G401 (cell line): ENCODE results near the gene ZKSCAN2. TPM values are rescaled to one million over a fixed set of nuclear protein-coding genes. Genes with fewer than 3 reads are reported as not detected.

Source experiments
- DNase-seq: peaks from one replicate; pipeline ENCODE4 v3.0.0-alpha.2; 2015; ENCODE audit warnings: low spot score
- in situ Hi-C: cut with HindIII; loops from 2 replicates; pipeline ENCODE4 v1.10.0; 2016; ENCODE audit warnings: low sequenced_read_pairs, mixed read lengths
- total RNA-seq: library from RNA; depleted of rRNA; stranded (reverse); fragments of >200 nt; shearing (Covaris generic); gene quantifications from 2 replicates; pipeline ENCODE4 v1.2.3, GENCODE V29; 2014; rRNA removed

Gene ZKSCAN2
- 13.5 and 22.9 TPM in 2 replicates for total RNA-seq

- peak; percentile 88 for DNase-seq
- in situ Hi-C loops = no loop called here
Measured at GRCh38 chr16:25257470-25257955, at the start of gene ZKSCAN2. Gene ZKSCAN2 (minus strand): TSS chr16:25257845. CDS start chr16:25257127, 718 bp downstream.

GRCh38 chr16:25299792-25300590 lies 42.3 kb upstream of the ZKSCAN2 start:
- in situ Hi-C loops = no loop called here
- DNase-seq = no peak

DNA sequence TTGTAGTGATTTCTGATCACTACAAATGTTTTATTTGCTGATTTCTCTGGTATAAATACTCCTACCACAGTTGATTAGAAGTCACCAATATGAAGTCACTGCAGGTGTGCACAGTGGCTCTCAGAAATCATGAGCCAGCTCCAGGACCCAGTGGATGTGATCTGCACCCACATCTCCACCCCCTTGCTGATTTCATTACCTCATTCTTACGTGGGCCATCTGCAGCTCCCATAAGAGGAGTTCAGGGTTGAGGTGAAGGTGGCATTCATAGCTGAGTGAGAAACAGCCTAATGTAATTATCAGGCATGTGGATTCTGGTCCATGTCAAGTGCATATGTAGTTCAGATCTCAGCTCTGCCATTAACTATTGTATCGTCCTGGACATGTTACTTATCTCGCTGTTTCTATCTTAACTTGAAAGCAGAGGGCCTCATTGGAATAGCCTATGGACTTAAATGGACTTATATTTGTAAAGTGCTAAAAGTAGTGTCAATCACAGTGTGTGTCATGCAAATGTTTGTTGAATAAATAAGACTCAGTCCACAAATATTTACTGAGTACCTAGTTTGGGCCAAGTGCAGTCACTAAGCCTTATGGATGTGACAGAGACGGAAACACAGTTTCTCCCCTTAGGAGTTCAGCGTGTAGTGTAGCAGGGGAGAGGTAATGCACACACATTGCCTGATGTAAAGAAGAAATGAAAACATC lies 40.7 kb upstream of the ZKSCAN2 start:
- in situ Hi-C loops = no loop called here
- no peak for DNase-seq

- in situ Hi-C loops = no loop called here
- DNase-seq = no peak
Measured at GRCh38 chr16:25297151-25297787, 39.6 kb upstream of the ZKSCAN2 start.

DNA sequence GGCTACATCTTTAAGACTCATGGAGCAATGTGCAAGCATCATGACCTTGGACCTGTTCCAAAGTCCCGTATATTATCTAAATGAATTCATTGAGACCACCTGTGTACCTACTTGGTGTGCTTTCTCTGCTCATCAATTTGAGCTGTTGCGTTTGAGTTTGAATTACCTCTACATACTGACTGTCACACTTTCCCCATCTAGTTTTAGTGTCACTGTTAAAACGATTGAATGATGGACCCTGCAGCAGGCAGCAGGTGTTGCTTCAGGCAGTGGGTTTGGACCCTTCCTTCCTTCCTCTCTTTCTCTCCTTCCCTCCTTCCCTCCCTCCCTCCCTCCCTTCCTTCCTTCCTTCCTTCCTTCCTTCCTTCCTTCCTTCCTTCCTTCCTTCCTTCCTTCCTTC lies 33.9 kb upstream of the ZKSCAN2 start:
- no peak for DNase-seq
- in situ Hi-C loops = no loop called here

- DNase-seq = no peak
- in situ Hi-C loops = no loop called here
Measured at GRCh38 chr16:25289466-25289865, 31.8 kb upstream of the ZKSCAN2 start.

- in situ Hi-C loops = no loop called here
- no peak for DNase-seq
Measured at GRCh38 chr16:25279491-25279890, 21.8 kb upstream of the ZKSCAN2 start.

DNA sequence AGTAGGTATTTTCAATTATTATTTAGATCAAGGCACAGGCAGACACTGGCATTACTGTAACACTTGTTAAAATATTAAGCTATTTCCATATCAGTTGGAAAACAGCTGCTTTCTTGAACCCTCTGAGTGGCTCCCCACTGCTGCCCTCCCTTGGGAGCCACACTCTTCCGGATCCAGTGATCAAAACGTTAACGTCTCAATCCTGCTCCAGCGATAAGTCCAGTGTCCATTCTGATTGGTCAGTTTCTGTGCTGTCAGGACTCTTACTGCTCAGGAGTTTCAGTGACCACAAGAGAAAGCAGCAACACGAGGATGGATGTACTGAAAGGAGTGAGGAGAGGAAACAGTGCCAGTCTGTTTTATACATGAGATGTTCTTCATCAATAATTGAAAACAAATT lies 13.8 kb upstream of the ZKSCAN2 start:
- in situ Hi-C loops = no loop called here
- DNase-seq = no peak

- DNase-seq = no peak
- in situ Hi-C loops = no loop called here
Measured at GRCh38 chr16:25270577-25270976, 12.9 kb upstream of the ZKSCAN2 start.

DNA sequence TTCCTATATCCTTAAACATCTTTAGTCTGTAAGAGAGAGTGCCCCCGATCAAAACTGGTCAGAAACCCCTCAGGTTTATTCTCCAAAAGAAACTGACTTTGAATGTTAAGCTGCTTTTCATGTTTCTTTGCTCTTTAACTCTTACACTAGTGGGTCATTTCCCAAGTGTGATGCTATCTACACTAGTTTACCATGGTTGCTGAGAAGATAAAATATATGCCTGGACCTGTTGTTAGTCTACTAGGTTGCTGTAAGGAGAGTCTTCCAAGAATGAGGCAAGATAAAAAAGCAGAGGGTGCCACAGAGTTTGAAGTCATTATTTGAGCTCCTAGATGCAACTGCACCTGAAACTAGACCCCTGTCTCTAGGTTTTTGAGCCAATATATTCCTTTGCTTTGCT lies 12.2 kb upstream of the ZKSCAN2 start:
- DNase-seq = no peak
- in situ Hi-C loops = no loop called here

GRCh38 chr16:25265968-25266367 lies 8.3 kb upstream of the ZKSCAN2 start:
- in situ Hi-C loops = no loop called here
- no peak for DNase-seq

DNA sequence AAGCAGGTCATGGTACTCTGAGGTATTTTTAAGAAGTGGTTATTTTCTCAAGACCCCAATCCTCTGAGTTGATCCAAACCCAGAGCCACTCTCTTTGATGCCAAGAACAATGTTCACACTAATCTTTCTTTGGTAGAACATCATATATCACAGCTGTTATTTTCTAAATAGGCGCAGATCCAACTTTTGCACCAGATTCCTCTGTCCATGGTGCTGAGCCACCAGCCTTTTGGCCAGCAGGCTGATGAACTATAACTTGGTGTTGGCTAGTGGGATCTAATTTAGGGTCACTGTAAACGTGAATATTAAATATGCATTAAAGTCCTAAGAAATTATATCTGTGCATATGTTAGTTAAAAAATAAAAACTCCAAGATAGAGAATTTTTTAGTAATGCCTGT lies 7.0 kb upstream of the ZKSCAN2 start:
- in situ Hi-C loops = no loop called here
- DNase-seq = no peak

GRCh38 chr16:25260416-25260815 lies 2.8 kb upstream of the ZKSCAN2 start:
- DNase-seq = no peak
- in situ Hi-C loops = no loop called here

DNA sequence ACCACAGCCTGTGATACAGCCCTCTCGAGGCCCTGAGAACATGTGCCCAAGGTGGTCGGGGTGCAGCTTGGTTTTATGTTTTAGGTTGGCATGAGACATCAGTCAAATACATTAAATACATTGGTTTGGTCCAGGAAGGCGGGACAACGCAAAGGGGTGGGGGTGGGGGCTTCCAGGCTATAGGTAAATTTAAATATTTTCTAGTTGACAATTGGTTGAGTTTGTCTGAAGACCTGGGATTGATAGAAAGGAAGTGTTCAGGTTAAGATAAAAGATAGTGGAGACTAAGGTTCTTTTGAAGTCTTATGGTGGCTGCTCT lies 1.2 kb upstream of the ZKSCAN2 start:
- no peak for DNase-seq
- in situ Hi-C loops = no loop called here

GRCh38 chr16:25257956-25258860 lies 563 bp upstream of the ZKSCAN2 start:
- in situ Hi-C loops = no loop called here
- peak; percentile 80 for DNase-seq

GRCh38 chr16:25256695-25257469 lies 763 bp downstream of the ZKSCAN2 start:
- peak; percentile 35 for DNase-seq
- in situ Hi-C loops = no loop called here

DNA sequence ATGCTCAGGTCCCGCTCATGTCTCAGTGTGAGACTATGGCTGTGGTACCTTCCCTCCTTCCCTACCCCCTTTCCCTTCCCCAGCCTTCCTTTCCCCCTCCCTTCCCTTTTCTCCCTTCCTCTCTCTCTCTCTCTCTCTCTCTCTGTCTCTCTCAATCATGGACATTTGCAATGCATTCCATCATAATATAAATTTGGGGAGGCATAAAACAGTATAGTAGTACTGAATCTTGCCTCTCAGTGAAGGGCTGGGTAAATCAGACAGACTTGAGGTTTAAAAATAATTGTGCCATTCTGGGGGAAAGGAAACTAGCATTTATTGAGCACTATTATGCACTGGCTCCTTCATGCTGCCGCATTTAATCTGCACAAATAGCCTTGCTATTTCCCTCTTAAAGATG lies 4.3 kb downstream of the ZKSCAN2 start:
- in situ Hi-C loops = no loop called here
- DNase-seq = no peak

DNA sequence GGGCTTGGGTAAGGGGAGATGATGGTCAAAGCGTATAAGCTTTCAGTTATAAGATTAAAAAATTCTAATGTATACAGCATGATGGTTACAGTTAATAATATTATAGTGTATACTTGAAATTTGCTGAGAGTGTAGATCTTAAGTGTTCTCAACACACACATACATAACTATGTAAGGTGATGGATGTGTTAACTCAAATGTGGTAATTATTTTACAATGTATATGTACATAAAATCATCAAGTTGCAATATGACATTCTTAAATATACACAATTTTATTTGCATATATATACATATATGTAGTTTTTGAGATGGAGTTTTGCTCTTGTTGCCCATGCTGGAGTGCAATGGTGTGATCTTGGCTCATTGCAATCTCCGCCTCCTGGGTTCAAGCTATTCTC lies 7.2 kb downstream of the ZKSCAN2 start:
- in situ Hi-C loops = no loop called here
- DNase-seq = no peak

DNA sequence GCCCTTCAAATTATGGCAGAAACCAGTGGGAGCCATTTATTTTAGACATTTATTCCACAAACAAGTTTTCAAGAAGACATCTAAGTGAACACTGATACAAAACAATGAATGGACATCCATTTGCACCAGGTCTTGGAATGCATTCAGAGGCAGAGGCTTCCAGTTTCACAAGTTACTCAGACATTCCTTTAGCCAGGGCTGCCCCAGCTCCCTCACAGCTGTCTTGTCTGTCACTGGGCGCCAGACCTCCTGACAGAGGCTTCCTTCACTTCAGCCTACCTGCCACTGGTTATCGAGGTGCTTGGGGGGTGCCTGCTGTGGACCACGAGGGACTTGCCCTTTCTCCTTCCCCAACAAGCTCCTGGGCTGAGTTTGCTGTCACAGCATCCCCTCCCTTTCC lies 21.7 kb downstream of the ZKSCAN2 start:
- in situ Hi-C loops = no loop called here

More for the DNA sequence above, 21.7 kb downstream of the ZKSCAN2 start:
- no peak for DNase-seq
